Neural cell (in vitro differentiated cells): Measurements from ENCODE around the gene CAVIN1. TPM values are rescaled to one million over a fixed set of nuclear protein-coding genes. Genes with fewer than 3 reads are reported as not detected.

Experiments used
- H2AFZ ChIP-seq: fragments of 200-600, 300-800 bp; sonication (generic), shearing (Covaris generic); 2 replicates; pipeline ENCODE4 v1.6.0; 2014; ENCODE audit warnings: low read depth, mild to moderate bottlenecking, antibody characterized with exemption, low read length, moderate library complexity
- H3F3A ChIP-seq: fragments of 200-600 bp; shearing (Covaris generic); 2 replicates; pipeline ENCODE4 v1.6.1; 2016; ENCODE audit warnings: mild to moderate bottlenecking, moderate library complexity, mixed read lengths, antibody characterized with exemption, low read length; ENCODE audit not compliant: insufficient read depth, poor library complexity, severe bottlenecking
- H3K27ac ChIP-seq: fragments of 200-600, 300-800 bp; sonication (generic), shearing (Covaris generic); 2 replicates; pipeline ENCODE4 v1.5.1; 2014; ENCODE audit warnings: mild to moderate bottlenecking, low read length, moderate library complexity
- H3K27me3 ChIP-seq: fragments of 300-800, 200-600 bp; sonication (generic), shearing (Covaris generic); 2 replicates; pipeline ENCODE4 v1.6.0; 2014; ENCODE audit warnings: mild to moderate bottlenecking, low read depth, low read length, moderate library complexity; ENCODE audit not compliant: insufficient read depth
- H3K36me3 ChIP-seq: fragments of 300-800, 200-600 bp; sonication (generic), shearing (Covaris generic); 2 replicates; pipeline ENCODE4 v1.5.1; 2014; ENCODE audit warnings: mild to moderate bottlenecking, antibody characterized with exemption, low read length, moderate library complexity; ENCODE audit not compliant: insufficient read depth
- H3K4me2 ChIP-seq: fragments of 300-800, 200-600 bp; sonication (generic), shearing (Covaris generic); 2 replicates; pipeline ENCODE4 v1.6.0; 2014; ENCODE audit warnings: mild to moderate bottlenecking, low read length
- H3K4me3 ChIP-seq: fragments of 300-800, 200-600 bp; sonication (generic), shearing (Covaris generic); 2 replicates; pipeline ENCODE4 v1.5.1; 2014; ENCODE audit warnings: mild to moderate bottlenecking, low read length, moderate library complexity
- H3K79me2 ChIP-seq: fragments of 200-600 bp; shearing (Covaris generic); replicated peaks from 2 replicates; pipeline ENCODE4 v1.6.0; 2014; ENCODE audit warnings: mild to moderate bottlenecking, low read length, moderate library complexity; ENCODE audit not compliant: insufficient read depth
- H3K9ac ChIP-seq: fragments of 300-800, 200-600 bp; sonication (generic), shearing (Covaris generic); 2 replicates; pipeline ENCODE4 v1.6.1; 2016; ENCODE audit warnings: mild to moderate bottlenecking, low read length, mixed read lengths
- H3K9me2 ChIP-seq: fragments of 200-600 bp; shearing (Covaris generic); 2 replicates; pipeline ENCODE4 v1.6.1; 2016; ENCODE audit warnings: mild to moderate bottlenecking, low read length, mixed read lengths; ENCODE audit not compliant: insufficient read depth
- H3K9me3 ChIP-seq: fragments of 200-600, 300-800 bp; sonication (generic), shearing (Covaris generic); 2 replicates; pipeline ENCODE4 v1.6.1; 2016; ENCODE audit warnings: mild to moderate bottlenecking, mixed run types, low read length, moderate library complexity, mixed read lengths
- H4K20me1 ChIP-seq: fragments of 200-600 bp; shearing (Covaris generic); 2 replicates; pipeline ENCODE4 v1.6.1; 2016; ENCODE audit warnings: mild to moderate bottlenecking, mixed run types; ENCODE audit not compliant: insufficient read depth
- CTCF ChIP-seq: fragments of 450-650 bp; IDR thresholded peaks from 2 replicates; pipeline ENCODE4 v1.5.1; 2014; ENCODE audit warnings: antibody characterized with exemption, mild to moderate bottlenecking, moderate library complexity; ENCODE audit not compliant: poor library complexity, severe bottlenecking
- EP300 ChIP-seq: fragments of 450-650 bp; conservative IDR thresholded peaks from 2 replicates; pipeline ENCODE4 v1.6.1; 2014; ENCODE audit warnings: antibody characterized with exemption, mild to moderate bottlenecking, moderate library complexity; ENCODE audit not compliant: poor library complexity, severe bottlenecking
- EZH2 ChIP-seq: fragments of 200-600, 300-800 bp; shearing (Covaris generic), sonication (generic); IDR thresholded peaks from 2 replicates; pipeline ENCODE4 v1.6.1; 2014; ENCODE audit warnings: antibody characterized with exemption, low read length, borderline replicate concordance, mild to moderate bottlenecking; ENCODE audit not compliant: insufficient read depth, poor library complexity, severe bottlenecking
- MXI1 ChIP-seq: fragments of 450-650 bp; conservative IDR thresholded peaks from 2 replicates; pipeline ENCODE4 v1.6.1; 2014; ENCODE audit warnings: antibody characterized with exemption, mild to moderate bottlenecking; ENCODE audit not compliant: poor library complexity, severe bottlenecking
- POLR2AphosphoS5 ChIP-seq: IDR thresholded peaks from 2 replicates; pipeline ENCODE4 v1.6.1; 2012
- RAD21 ChIP-seq: fragments of 450-650 bp; conservative IDR thresholded peaks from 2 replicates; pipeline ENCODE4 v1.6.1; 2014; ENCODE audit warnings: antibody characterized with exemption, mild to moderate bottlenecking, moderate library complexity
- REST ChIP-seq: IDR thresholded peaks from 2 replicates; pipeline ENCODE4 v1.6.1; 2012; ENCODE audit warnings: borderline replicate concordance
- SMC3 ChIP-seq: fragments of 450-650 bp; conservative IDR thresholded peaks from 2 replicates; pipeline ENCODE4 v1.6.1; 2014; ENCODE audit warnings: antibody characterized with exemption, mild to moderate bottlenecking, moderate library complexity; ENCODE audit not compliant: poor library complexity
- TAF1 ChIP-seq: IDR thresholded peaks from 2 replicates; pipeline ENCODE4 v1.6.1; 2012; ENCODE audit warnings: low read depth
- polyA plus RNA-seq: library from polyadenylated mRNA; depleted of rRNA; stranded (reverse); fragments of >200 nt; gene quantifications from 2 replicates; pipeline ENCODE4 v1.2.3, GENCODE V29; 2014

Gene CAVIN1
- polyA plus RNA-seq, 1 donor from 2014 or later = 0.07 TPM

GRCh38 chr17:42389899-42390298 lies 33.2 kb downstream of the CAVIN1 start:
- Histone ChIP-seq H4K20me1 (no peaks in the 10 kb centered on the region), H3K9ac (no peak overlapping the region), H3K79me2 (peaks cover 29% of the 10 kb centered on the region), H3K9me3 (no peaks in the 10 kb centered on the region), H2AFZ (no peak overlapping the region), H3K36me3 (no peaks in the 10 kb centered on the region), H3K27ac (no peak overlapping the region), H3K9me2 (no peaks in the 10 kb centered on the region), H3K4me2 (no peak overlapping the region), H3K4me3 (no peak overlapping the region), H3F3A (no peaks in the 10 kb centered on the region), H3K27me3 (no peaks in the 10 kb centered on the region)
- no peak for TF ChIP-seq TAF1
- TF ChIP-seq EZH2 = no peak
- no peak for TF ChIP-seq MXI1
- no peak for TF ChIP-seq CTCF
- no peak for TF ChIP-seq RAD21
- no peak for TF ChIP-seq EP300
- no peak for TF ChIP-seq REST

- Histone ChIP-seq H3K9me3 (no peaks in the 10 kb centered on the region), H3K79me2 (peaks cover 34% of the 10 kb centered on the region), H2AFZ (peak overlapping the region; percentile 53), H3K4me2 (no peak overlapping the region), H3K36me3 (no peaks in the 10 kb centered on the region), H4K20me1 (no peaks in the 10 kb centered on the region), H3K27ac (peak overlapping the region; percentile 69), H3K9ac (peak overlapping the region; percentile 47), H3K9me2 (no peaks in the 10 kb centered on the region), H3K27me3 (no peaks in the 10 kb centered on the region), H3F3A (no peaks in the 10 kb centered on the region), H3K4me3 (peak overlapping the region; percentile 98)
- no peak for TF ChIP-seq CTCF
- no peak for TF ChIP-seq RAD21
- TF ChIP-seq TAF1 = no peak
- TF ChIP-seq SMC3 = no peak
- TF ChIP-seq EZH2 = no peak
- TF ChIP-seq MXI1 = no peak
- TF ChIP-seq REST = no peak
- no peak for TF ChIP-seq POLR2AphosphoS5
- no peak for TF ChIP-seq EP300
These were observed 34.0 kb downstream of the CAVIN1 start for GRCh38 chr17:42389135-42389417.
